ENCODE results near the gene POM121C. TPM values are rescaled to one million over a fixed set of nuclear protein-coding genes. Genes with fewer than 3 reads are reported as not detected.
"Not testable (repeated sequence)": the region's sequence is repeated elsewhere in the genome, so short reads cannot be mapped to it uniquely, and the experiment has no call there.

The POM121C gene
- total and polyA plus RNA-seq, 2 experiments from 2014 or later, result 13.4 to 19.9 TPM

GRCh38 chr7:75400575-75400974, 85.5 kb downstream of the POM121C start:
- not testable (repeated sequence) for H3K9me2 ChIP-seq (replicated peaks; ENCODE audit: insufficient read depth); H3K4me2 ChIP-seq; H3K4me1 ChIP-seq (ENCODE audit: insufficient read depth); H3K9me3 ChIP-seq (ENCODE audit: low read depth); H3K27me3 ChIP-seq; H3K36me3 ChIP-seq (replicated peaks; ENCODE audit: insufficient read depth, low read depth); DNase-seq (ENCODE audit: low spot score); H3K27ac ChIP-seq; H3K79me2 ChIP-seq; H2AFZ ChIP-seq; H3K4me3 ChIP-seq; H4K20me1 ChIP-seq (ENCODE audit: insufficient read depth, poor library complexity, severe bottlenecking)
- WGBS (ENCODE audit: low lambda C conversion rate, missing lambda C conversion rate), result no CpG with 5 or more reads among the region's 6 CpGs

GRCh38 chr7:75398771-75399700, 87.1 kb downstream of the POM121C start:
- not testable (repeated sequence) for H2AFZ ChIP-seq; H3K4me2 ChIP-seq; DNase-seq (ENCODE audit: low spot score); H3K9me3 ChIP-seq (ENCODE audit: low read depth); H3K4me1 ChIP-seq (ENCODE audit: insufficient read depth); H3K27me3 ChIP-seq; H3K27ac ChIP-seq; H3K36me3 ChIP-seq (replicated peaks; ENCODE audit: insufficient read depth, low read depth); H3K9me2 ChIP-seq (replicated peaks; ENCODE audit: insufficient read depth); H4K20me1 ChIP-seq (ENCODE audit: insufficient read depth, poor library complexity, severe bottlenecking); H3K4me3 ChIP-seq; H3K79me2 ChIP-seq
- WGBS (ENCODE audit: low lambda C conversion rate, missing lambda C conversion rate), result no CpG with 5 or more reads among the region's 34 CpGs

DNA sequence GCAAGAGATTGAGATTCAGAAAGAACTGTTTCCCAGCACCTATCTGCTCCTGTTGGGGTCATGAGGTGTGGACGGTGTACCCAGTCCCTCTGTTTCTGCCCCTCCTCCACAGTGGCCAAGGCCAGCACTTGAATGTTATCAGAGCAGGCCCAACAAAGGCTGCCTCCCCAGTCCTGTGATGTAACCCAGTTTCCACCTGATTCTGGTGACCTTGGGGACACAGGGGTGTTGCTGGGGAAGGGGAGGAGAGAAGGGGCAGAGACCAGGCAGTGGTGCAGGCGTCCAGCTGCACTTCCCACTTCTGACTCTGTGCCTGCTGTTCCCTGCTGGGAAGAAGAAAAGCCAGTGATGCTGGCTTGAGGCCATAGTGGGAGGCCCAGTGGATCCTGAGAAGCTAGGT, 88.2 kb downstream of the POM121C start:
- not testable (repeated sequence) for H3K79me2 ChIP-seq; DNase-seq (ENCODE audit: low spot score); H3K36me3 ChIP-seq (replicated peaks; ENCODE audit: insufficient read depth, low read depth); H2AFZ ChIP-seq; H3K9me2 ChIP-seq (replicated peaks; ENCODE audit: insufficient read depth); H3K9me3 ChIP-seq (ENCODE audit: low read depth); H3K4me3 ChIP-seq; H4K20me1 ChIP-seq (ENCODE audit: insufficient read depth, poor library complexity, severe bottlenecking); H3K4me1 ChIP-seq (ENCODE audit: insufficient read depth); H3K27ac ChIP-seq; H3K4me2 ChIP-seq; H3K27me3 ChIP-seq
- WGBS (ENCODE audit: low lambda C conversion rate, missing lambda C conversion rate), result no CpG with 5 or more reads among the region's 2 CpGs

- H3K4me2 ChIP-seq; H4K20me1 ChIP-seq (ENCODE audit: insufficient read depth, poor library complexity, severe bottlenecking); H3K4me1 ChIP-seq (ENCODE audit: insufficient read depth); H3K9me2 ChIP-seq (replicated peaks; ENCODE audit: insufficient read depth); H2AFZ ChIP-seq; H3K36me3 ChIP-seq (replicated peaks; ENCODE audit: insufficient read depth, low read depth); H3K79me2 ChIP-seq; H3K4me3 ChIP-seq; H3K27ac ChIP-seq; H3K9me3 ChIP-seq (ENCODE audit: low read depth); DNase-seq (ENCODE audit: low spot score); H3K27me3 ChIP-seq: not testable (repeated sequence)
- WGBS (ENCODE audit: low lambda C conversion rate, missing lambda C conversion rate), result 82% methylated on average over 13 of the region's 34 CpGs
Observed at GRCh38 chr7:75395329-75395728, 90.8 kb downstream of the POM121C start, which contains the start of gene TRIM73. Gene TRIM73, plus strand, starts transcription at chr7:75395629. Its CDS starts 3,305 bp downstream, at chr7:75398934.

GRCh38 chr7:75393194-75393593, 92.9 kb downstream of the POM121C start:
- not testable (repeated sequence) for H2AFZ ChIP-seq; H4K20me1 ChIP-seq (ENCODE audit: insufficient read depth, poor library complexity, severe bottlenecking); H3K79me2 ChIP-seq; H3K9me2 ChIP-seq (replicated peaks; ENCODE audit: insufficient read depth); H3K4me1 ChIP-seq (ENCODE audit: insufficient read depth); H3K36me3 ChIP-seq (replicated peaks; ENCODE audit: insufficient read depth, low read depth); H3K9me3 ChIP-seq (ENCODE audit: low read depth); DNase-seq (ENCODE audit: low spot score); H3K27ac ChIP-seq; H3K27me3 ChIP-seq; H3K4me3 ChIP-seq; H3K4me2 ChIP-seq
- WGBS (ENCODE audit: low lambda C conversion rate, missing lambda C conversion rate), result no CpG with 5 or more reads among the region's 6 CpGs

GRCh38 chr7:75374519-75375317, 111.4 kb downstream of the POM121C start:
- not testable (repeated sequence) for H4K20me1 ChIP-seq (ENCODE audit: insufficient read depth, poor library complexity, severe bottlenecking); H3K27me3 ChIP-seq; H3K9me2 ChIP-seq (replicated peaks; ENCODE audit: insufficient read depth); H3K4me1 ChIP-seq (ENCODE audit: insufficient read depth); H2AFZ ChIP-seq; H3K36me3 ChIP-seq (replicated peaks; ENCODE audit: insufficient read depth, low read depth); H3K4me2 ChIP-seq; H3K79me2 ChIP-seq; DNase-seq (ENCODE audit: low spot score); H3K4me3 ChIP-seq; H3K9me3 ChIP-seq (ENCODE audit: low read depth); H3K27ac ChIP-seq
- WGBS (ENCODE audit: low lambda C conversion rate, missing lambda C conversion rate), result no CpG with 5 or more reads among the region's 17 CpGs

DNA sequence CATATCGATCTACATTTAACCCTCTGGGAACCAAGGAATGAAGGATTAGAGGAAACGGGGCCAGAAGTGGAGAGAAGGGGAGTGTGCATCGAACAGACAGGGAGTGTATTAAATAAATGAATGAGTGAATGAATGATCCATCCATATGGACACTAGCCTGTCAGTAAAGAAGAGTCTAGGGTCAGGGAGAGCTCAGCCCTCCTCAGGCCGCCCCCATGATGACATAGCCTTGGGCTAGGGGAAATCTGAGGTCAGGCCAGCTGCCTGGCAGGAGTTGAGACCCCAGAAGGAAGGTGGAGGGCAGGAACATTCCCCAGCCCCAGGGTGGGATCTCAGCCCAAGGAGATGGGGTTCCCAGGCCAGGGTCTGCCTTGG, 112.0 kb downstream of the POM121C start:
- H3K27ac ChIP-seq; H3K27me3 ChIP-seq; H3K9me2 ChIP-seq (replicated peaks; ENCODE audit: insufficient read depth); H3K4me1 ChIP-seq (ENCODE audit: insufficient read depth); H3K79me2 ChIP-seq; H3K4me2 ChIP-seq; H3K36me3 ChIP-seq (replicated peaks; ENCODE audit: insufficient read depth, low read depth); H2AFZ ChIP-seq; DNase-seq (ENCODE audit: low spot score); H3K4me3 ChIP-seq; H4K20me1 ChIP-seq (ENCODE audit: insufficient read depth, poor library complexity, severe bottlenecking); H3K9me3 ChIP-seq (ENCODE audit: low read depth): not testable (repeated sequence)
- WGBS (ENCODE audit: low lambda C conversion rate, missing lambda C conversion rate), result no CpG with 5 or more reads among the region's 4 CpGs

GRCh38 chr7:75367313-75367712, 118.8 kb downstream of the POM121C start:
- H3K79me2 ChIP-seq; H3K27me3 ChIP-seq; H3K4me3 ChIP-seq; H3K4me1 ChIP-seq (ENCODE audit: insufficient read depth); H2AFZ ChIP-seq; H3K9me3 ChIP-seq (ENCODE audit: low read depth); DNase-seq (ENCODE audit: low spot score); H3K9me2 ChIP-seq (replicated peaks; ENCODE audit: insufficient read depth); H4K20me1 ChIP-seq (ENCODE audit: insufficient read depth, poor library complexity, severe bottlenecking); H3K36me3 ChIP-seq (replicated peaks; ENCODE audit: insufficient read depth, low read depth); H3K27ac ChIP-seq; H3K4me2 ChIP-seq: not testable (repeated sequence)
- no CpG with 5 or more reads among the region's 9 CpGs for WGBS (ENCODE audit: low lambda C conversion rate, missing lambda C conversion rate)

Data from hepatocyte (in vitro differentiated cells).